ENCODE results near the gene NCOA1. TPM values are rescaled to one million over a fixed set of nuclear protein-coding genes. Genes with fewer than 3 reads are reported as not detected.
"Not testable (repeated sequence)": the region's sequence is repeated elsewhere in the genome, so short reads cannot be mapped to it uniquely, and the experiment has no call there.

The NCOA1 gene
- polyA plus RNA-seq, 4 donors: 13.8 to 48.5 (median 20.4) TPM

GRCh38 chr2:24548058-24548457 is 57.0 kb downstream of the NCOA1 start:
- peaks cover 0 to 8% (median 0%) of the 10 kb centered on the region in 3 donors for H3K36me3 ChIP-seq (ENCODE audit: control insufficient read depth in 3 of 3, insufficient read depth in 2 of 3, low read depth in 1 of 3, low read length in 3 of 3)
- WGBS, 3 donors: 77 to 93% (median 81%) methylated on average over 4 of the region's 4 CpGs
- H3K9me3 ChIP-seq (ENCODE audit: control insufficient read depth in 2 of 2, insufficient read depth in 1 of 2, low read depth in 1 of 2, low read length in 1 of 2): peaks cover 0 to 58% of the 10 kb centered on the region in 2 donors
- no peaks in the 10 kb centered on the region for H3K4me1 ChIP-seq (ENCODE audit: control insufficient read depth in 3 of 3, insufficient read depth in 2 of 3, low read depth in 1 of 3, low read length in 2 of 3)
- H3K27ac ChIP-seq (ENCODE audit: low read depth in 1 of 3, low read length in 2 of 3): no peak overlapping the region
- H3K4me3 ChIP-seq (ENCODE audit: low read depth in 1 of 3, low read length in 3 of 3): no peak overlapping the region
- no peaks in the 10 kb centered on the region for H3K27me3 ChIP-seq (ENCODE audit: control insufficient read depth in 3 of 3, insufficient read depth in 3 of 3, low read length in 3 of 3)
- DNase-seq (no peak), FAIRE-seq (no peak)

- H3K27ac ChIP-seq (ENCODE audit: low read depth in 1 of 3, low read length in 2 of 3); DNase-seq; H3K27me3 ChIP-seq (ENCODE audit: control insufficient read depth in 3 of 3, insufficient read depth in 3 of 3, low read length in 3 of 3); FAIRE-seq; H3K4me3 ChIP-seq (ENCODE audit: low read depth in 1 of 3, low read length in 3 of 3); H3K4me1 ChIP-seq (ENCODE audit: control insufficient read depth in 3 of 3, insufficient read depth in 2 of 3, low read depth in 1 of 3, low read length in 2 of 3); H3K36me3 ChIP-seq (ENCODE audit: control insufficient read depth in 3 of 3, insufficient read depth in 2 of 3, low read depth in 1 of 3, low read length in 3 of 3): not testable (repeated sequence)
- H3K9me3 ChIP-seq (ENCODE audit: control insufficient read depth in 2 of 2, insufficient read depth in 1 of 2, low read depth in 1 of 2, low read length in 1 of 2): peaks cover 0 to 50% of the 10 kb centered on the region in 2 donors
- WGBS, 3 donors: 48 to 79% (median 68%) methylated on average over 2 of the region's 2 CpGs
Observed at GRCh38 chr2:24550301-24550700, 59.2 kb downstream of the NCOA1 start.

- Histone ChIP-seq H3K27ac (ENCODE audit: low read depth in 1 of 3, low read length in 2 of 3) (no peak overlapping the region), H3K4me1 (ENCODE audit: control insufficient read depth in 3 of 3, insufficient read depth in 2 of 3, low read depth in 1 of 3, low read length in 2 of 3) (no peaks in the 10 kb centered on the region), H3K27me3 (ENCODE audit: control insufficient read depth in 3 of 3, insufficient read depth in 3 of 3, low read length in 3 of 3) (no peaks in the 10 kb centered on the region), H3K36me3 (ENCODE audit: control insufficient read depth in 3 of 3, insufficient read depth in 2 of 3, low read depth in 1 of 3, low read length in 3 of 3) (peaks cover 0 to 5% (median 2%) of the 10 kb centered on the region in 3 donors), H3K4me3 (ENCODE audit: low read depth in 1 of 3, low read length in 3 of 3) (no peak overlapping the region), H3K9me3 (ENCODE audit: control insufficient read depth in 2 of 2, insufficient read depth in 1 of 2, low read depth in 1 of 2, low read length in 1 of 2) (peaks cover 0 to 44% of the 10 kb centered on the region in 2 donors)
- FAIRE-seq (no peak), DNase-seq (no peak)
- 88 to 93% (median 88%) methylated on average over 2 of the region's 2 CpGs for WGBS, 3 donors
Observed at GRCh38 chr2:24551016-24551415, 60.0 kb downstream of the NCOA1 start.

- Histone ChIP-seq H3K36me3 (ENCODE audit: control insufficient read depth in 3 of 3, insufficient read depth in 2 of 3, low read depth in 1 of 3, low read length in 3 of 3) (peaks cover 0 to 7% (median 2%) of the 10 kb centered on the region in 3 donors), H3K27me3 (ENCODE audit: control insufficient read depth in 3 of 3, insufficient read depth in 3 of 3, low read length in 3 of 3) (no peaks in the 10 kb centered on the region), H3K27ac (ENCODE audit: low read depth in 1 of 3, low read length in 2 of 3) (no peak overlapping the region), H3K4me3 (ENCODE audit: low read depth in 1 of 3, low read length in 3 of 3) (no peak overlapping the region), H3K4me1 (ENCODE audit: control insufficient read depth in 3 of 3, insufficient read depth in 2 of 3, low read depth in 1 of 3, low read length in 2 of 3) (no peaks in the 10 kb centered on the region), H3K9me3 (ENCODE audit: control insufficient read depth in 2 of 2, insufficient read depth in 1 of 2, low read depth in 1 of 2, low read length in 1 of 2) (peaks cover 0 to 38% of the 10 kb centered on the region in 2 donors)
- DNase-seq (no peak), FAIRE-seq (no peak)
- WGBS, 3 donors: 85 to 90% (median 86%) methylated on average over 5 of the region's 5 CpGs
Observed at GRCh38 chr2:24552836-24553235, 61.8 kb downstream of the NCOA1 start.

GRCh38 chr2:24558781-24559472 is 67.9 kb downstream of the NCOA1 start:
- DNase-seq: no peak
- WGBS, 3 donors: 86 to 90% (median 90%) methylated on average over 7 of the region's 7 CpGs

GRCh38 chr2:24559473-24560113 is 68.5 kb downstream of the NCOA1 start:
- Histone ChIP-seq H3K4me1 (ENCODE audit: control insufficient read depth in 3 of 3, insufficient read depth in 2 of 3, low read depth in 1 of 3, low read length in 2 of 3) (peaks cover 0 to 8% (median 5%) of the 10 kb centered on the region in 3 donors), H3K27ac (ENCODE audit: low read depth in 1 of 3, low read length in 2 of 3) (no peak overlapping the region), H3K27me3 (ENCODE audit: control insufficient read depth in 3 of 3, insufficient read depth in 3 of 3, low read length in 3 of 3) (no peaks in the 10 kb centered on the region), H3K4me3 (ENCODE audit: low read depth in 1 of 3, low read length in 3 of 3) (no peak overlapping the region), H3K36me3 (ENCODE audit: control insufficient read depth in 3 of 3, insufficient read depth in 2 of 3, low read depth in 1 of 3, low read length in 3 of 3) (peaks cover 0 to 5% (median 2%) of the 10 kb centered on the region in 3 donors), H3K9me3 (ENCODE audit: control insufficient read depth in 2 of 2, insufficient read depth in 1 of 2, low read depth in 1 of 2, low read length in 1 of 2) (peaks cover 0 to 7% of the 10 kb centered on the region in 2 donors)
- 88 to 96% (median 94%) methylated on average over 2 of the region's 2 CpGs for WGBS, 3 donors
- no peak for FAIRE-seq
- DNase-seq: no peak

More at GRCh38 chr2:24558781-24559472, 67.9 kb downstream of the NCOA1 start:
- H3K4me1 ChIP-seq (ENCODE audit: control insufficient read depth in 3 of 3, insufficient read depth in 2 of 3, low read depth in 1 of 3, low read length in 2 of 3): peaks cover 0 to 8% (median 5%) of the 10 kb centered on the region in 3 donors
- no peaks in the 10 kb centered on the region for H3K27me3 ChIP-seq (ENCODE audit: control insufficient read depth in 3 of 3, insufficient read depth in 3 of 3, low read length in 3 of 3)
- no peak overlapping the region for H3K4me3 ChIP-seq (ENCODE audit: low read depth in 1 of 3, low read length in 3 of 3)
- H3K9me3 ChIP-seq (ENCODE audit: control insufficient read depth in 2 of 2, insufficient read depth in 1 of 2, low read depth in 1 of 2, low read length in 1 of 2): peaks cover 0 to 10% of the 10 kb centered on the region in 2 donors
- peaks cover 0 to 7% (median 2%) of the 10 kb centered on the region in 3 donors for H3K36me3 ChIP-seq (ENCODE audit: control insufficient read depth in 3 of 3, insufficient read depth in 2 of 3, low read depth in 1 of 3, low read length in 3 of 3)
- no peak overlapping the region for H3K27ac ChIP-seq (ENCODE audit: low read depth in 1 of 3, low read length in 2 of 3)
- FAIRE-seq: no peak

- FAIRE-seq (no peak), DNase-seq (no peak)
- no peak overlapping the region for H3K4me3 ChIP-seq (ENCODE audit: low read depth in 1 of 3, low read length in 3 of 3)
- H3K36me3 ChIP-seq (ENCODE audit: control insufficient read depth in 3 of 3, insufficient read depth in 2 of 3, low read depth in 1 of 3, low read length in 3 of 3): peaks cover 0 to 19% (median 3%) of the 10 kb centered on the region in 3 donors
- peaks cover 0 to 15% of the 10 kb centered on the region in 2 donors for H3K9me3 ChIP-seq (ENCODE audit: control insufficient read depth in 2 of 2, insufficient read depth in 1 of 2, low read depth in 1 of 2, low read length in 1 of 2)
- 96 to 100% (median 99%) methylated on average over 8 of the region's 8 CpGs for WGBS, 3 donors
- H3K27me3 ChIP-seq (ENCODE audit: control insufficient read depth in 3 of 3, insufficient read depth in 3 of 3, low read length in 3 of 3): no peaks in the 10 kb centered on the region
- H3K27ac ChIP-seq (ENCODE audit: low read depth in 1 of 3, low read length in 2 of 3): no peak overlapping the region
- peaks cover 0 to 2% (median 0%) of the 10 kb centered on the region in 3 donors for H3K4me1 ChIP-seq (ENCODE audit: control insufficient read depth in 3 of 3, insufficient read depth in 2 of 3, low read depth in 1 of 3, low read length in 2 of 3)
Observed at GRCh38 chr2:24565537-24565936, 74.5 kb downstream of the NCOA1 start.

GRCh38 chr2:24566209-24566608 is 75.2 kb downstream of the NCOA1 start:
- H3K27ac ChIP-seq (ENCODE audit: low read depth in 1 of 3, low read length in 2 of 3): no peak overlapping the region
- DNase-seq (no peak), FAIRE-seq (no peak)
- peaks cover 0 to 19% (median 3%) of the 10 kb centered on the region in 3 donors for H3K36me3 ChIP-seq (ENCODE audit: control insufficient read depth in 3 of 3, insufficient read depth in 2 of 3, low read depth in 1 of 3, low read length in 3 of 3)
- no peaks in the 10 kb centered on the region for H3K27me3 ChIP-seq (ENCODE audit: control insufficient read depth in 3 of 3, insufficient read depth in 3 of 3, low read length in 3 of 3)
- H3K4me3 ChIP-seq (ENCODE audit: low read depth in 1 of 3, low read length in 3 of 3): no peak overlapping the region
- H3K4me1 ChIP-seq (ENCODE audit: control insufficient read depth in 3 of 3, insufficient read depth in 2 of 3, low read depth in 1 of 3, low read length in 2 of 3): peaks cover 0 to under 1% (median 0%) of the 10 kb centered on the region in 3 donors
- peaks cover 0 to 15% of the 10 kb centered on the region in 2 donors for H3K9me3 ChIP-seq (ENCODE audit: control insufficient read depth in 2 of 2, insufficient read depth in 1 of 2, low read depth in 1 of 2, low read length in 1 of 2)
- WGBS, 3 donors: 94 to 97% (median 95%) methylated on average over 3 of the region's 3 CpGs

Measured in small intestine (tissue), 7 donors.